ENCODE results near the gene NKIRAS1.

The NKIRAS1 gene

GRCh38 chr3:23916886-23917678, at the start of gene NKIRAS1, which contains the start of gene RPL15:
NKIRAS1 (minus strand) TSS chr3:23916990; CDS start chr3:23910904, 6,086 bp downstream.
RPL15 (plus strand) TSS chr3:23917132; CDS start chr3:23917860, 728 bp downstream.
- DNase-seq, result peak; percentile 79

DNA sequence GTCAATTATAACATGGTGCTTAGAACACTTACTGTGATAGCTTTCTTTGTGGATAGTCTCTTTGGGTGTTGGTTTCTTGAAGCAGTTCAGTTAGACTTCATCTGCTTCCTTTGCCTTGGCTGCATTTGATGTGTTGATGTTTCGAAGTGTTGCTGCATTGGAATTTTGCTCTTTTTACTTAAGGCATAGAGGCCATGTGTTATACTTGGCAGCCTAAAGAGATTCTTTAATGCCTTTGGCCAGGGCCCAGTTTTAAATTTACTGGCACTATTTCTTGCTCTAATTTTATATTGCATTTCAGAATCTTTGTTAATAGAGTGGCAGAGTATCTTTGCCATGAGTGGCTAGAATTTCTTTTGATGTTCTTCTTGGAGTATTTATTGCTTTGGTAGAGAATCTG, 49.5 kb upstream of the NKIRAS1 start:
- DNase-seq, result no peak

- DNase-seq, result no peak
Observed at GRCh38 chr3:23964537-23965235, 47.9 kb upstream of the NKIRAS1 start.

DNA sequence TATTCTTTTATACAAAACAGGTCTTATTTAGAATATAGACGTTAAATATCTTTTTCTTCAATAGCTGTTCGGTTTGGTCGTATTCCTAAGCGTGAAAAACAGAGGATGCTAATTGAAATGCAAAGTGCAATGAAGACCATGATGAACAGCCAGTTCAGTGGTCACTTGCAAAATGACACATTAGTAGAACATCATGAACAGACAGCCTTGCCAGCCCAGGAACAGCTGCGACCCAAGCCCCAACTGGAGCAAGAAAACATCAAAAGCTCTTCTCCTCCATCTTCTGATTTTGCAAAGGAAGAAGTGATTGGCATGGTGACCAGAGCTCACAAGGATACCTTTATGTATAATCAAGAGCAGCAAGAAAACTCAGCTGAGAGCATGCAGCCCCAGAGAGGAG, 45.1 kb upstream of the NKIRAS1 start:
- no peak for DNase-seq

- no peak for DNase-seq
Observed at GRCh38 chr3:23961066-23961465, 44.3 kb upstream of the NKIRAS1 start.

DNA sequence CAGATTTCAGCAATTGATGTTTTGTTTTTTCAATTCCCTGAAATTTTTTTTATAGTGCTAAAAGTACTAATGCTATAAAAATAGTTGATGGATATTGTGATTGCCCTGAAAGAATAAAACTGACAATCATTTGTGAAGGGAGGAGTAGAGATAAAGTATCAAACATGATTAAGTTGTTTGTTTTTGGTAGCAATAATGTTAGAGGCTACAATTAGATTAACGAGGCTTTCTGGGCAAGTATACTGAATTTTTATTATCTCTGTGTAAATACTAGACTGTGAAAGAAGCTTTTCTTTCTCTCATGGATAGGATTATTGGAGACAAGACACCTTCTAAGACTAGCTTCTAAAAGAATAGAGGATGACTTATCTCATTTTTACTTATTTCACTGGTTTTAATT, 43.9 kb upstream of the NKIRAS1 start:
- DNase-seq, result no peak

GRCh38 chr3:23959135-23959900, 42.5 kb upstream of the NKIRAS1 start:
- no peak for DNase-seq

DNA sequence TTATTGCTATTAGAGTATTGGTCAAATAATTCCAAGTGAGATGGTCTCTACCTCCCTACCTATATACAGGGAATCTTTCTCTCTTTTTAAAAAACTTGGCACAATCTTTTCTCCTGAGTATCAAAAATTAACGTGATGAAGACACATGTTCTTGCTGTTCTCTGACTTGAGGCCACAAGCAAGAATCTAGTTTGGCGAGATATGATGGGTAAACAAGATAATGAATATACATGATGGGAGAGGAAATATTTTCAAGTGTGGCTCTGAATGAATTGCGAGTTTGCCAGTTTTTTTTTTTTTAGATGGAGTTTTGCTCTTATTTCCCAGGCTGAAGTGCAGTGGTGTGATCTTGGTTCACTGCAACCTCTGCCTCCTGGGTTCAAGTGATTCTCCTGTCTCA, 39.9 kb upstream of the NKIRAS1 start:
- no peak for DNase-seq

DNA sequence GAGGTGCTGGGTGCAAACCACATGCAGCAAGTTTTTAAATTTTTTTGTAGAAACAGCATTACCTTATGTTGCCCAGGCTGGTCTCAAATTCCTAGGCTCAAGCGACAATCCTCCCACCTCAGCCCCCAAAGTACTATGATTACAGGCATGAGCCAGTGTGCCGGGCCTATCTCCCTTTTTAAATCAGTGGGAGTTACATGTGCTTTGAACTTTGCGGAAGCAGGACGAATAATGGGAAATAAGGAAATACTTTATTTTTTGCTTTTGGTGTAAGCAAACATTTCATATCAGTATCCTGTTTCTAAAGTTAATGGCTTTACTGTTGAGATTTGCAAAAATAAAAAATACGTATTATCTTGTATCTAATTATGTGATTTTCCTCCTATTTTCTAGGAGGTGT, 37.4 kb upstream of the NKIRAS1 start:
- DNase-seq, result no peak

- DNase-seq, result no peak
Observed at GRCh38 chr3:23953523-23953922, 36.7 kb upstream of the NKIRAS1 start.

DNA sequence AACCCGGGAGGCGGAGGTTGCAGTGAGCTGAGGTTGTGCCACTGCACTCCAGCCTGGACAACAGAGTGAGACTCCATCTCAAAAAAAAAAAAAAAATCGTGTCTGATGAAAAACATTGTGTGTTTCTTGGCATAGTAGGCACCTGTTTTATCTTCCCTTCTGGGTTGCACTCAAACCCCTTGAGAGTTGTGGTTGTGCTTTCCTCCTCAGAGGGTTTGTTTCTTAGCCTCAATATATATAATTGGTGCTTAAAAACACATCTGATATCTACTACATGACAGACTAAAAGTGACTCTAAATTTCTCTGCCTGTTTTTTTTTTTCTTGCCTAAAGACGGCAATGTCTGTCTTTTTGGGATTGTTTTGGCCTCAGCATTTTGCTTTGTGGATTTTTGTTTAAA, 35.9 kb upstream of the NKIRAS1 start:
- DNase-seq, result no peak

GRCh38 chr3:23950293-23950692, 33.5 kb upstream of the NKIRAS1 start:
- DNase-seq, result no peak

- DNase-seq, result peak; percentile 11
Observed at GRCh38 chr3:23949784-23950183, 33.0 kb upstream of the NKIRAS1 start.

DNA sequence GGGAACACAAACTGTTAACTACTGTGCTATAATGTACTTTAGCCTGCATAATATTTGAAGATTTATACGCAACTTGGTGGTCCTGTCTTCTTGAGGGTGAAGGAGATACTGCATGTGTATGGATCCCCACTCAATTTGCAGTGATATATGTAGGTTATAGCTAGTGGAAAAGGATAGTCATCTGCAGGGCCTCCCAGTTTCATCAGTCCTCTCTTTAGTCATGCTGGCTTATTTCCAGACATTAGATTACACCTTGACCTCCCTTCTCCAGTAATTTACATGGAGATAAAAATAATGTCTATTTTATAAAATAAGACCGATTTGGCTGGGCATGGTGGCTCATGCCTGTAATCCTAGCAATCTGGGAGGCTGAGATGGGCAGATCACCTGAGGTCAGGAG, 32.0 kb upstream of the NKIRAS1 start:
- DNase-seq, result no peak

- peak; percentile 67 for DNase-seq
Observed at GRCh38 chr3:23945913-23946687, 29.3 kb upstream of the NKIRAS1 start.

DNA sequence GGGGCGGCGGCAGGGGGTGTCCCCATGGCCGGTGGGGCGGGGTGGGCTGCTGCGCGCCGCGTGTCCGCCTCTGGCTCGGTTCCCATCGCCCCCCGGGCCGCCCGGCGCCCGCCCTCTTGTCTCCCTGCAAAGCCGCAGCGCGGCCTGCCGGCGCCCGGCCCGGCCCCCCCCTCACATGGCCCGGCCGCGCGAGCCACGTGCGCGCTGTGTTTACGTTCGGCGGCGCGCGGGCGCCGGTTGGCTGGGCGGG, 28.8 kb upstream of the NKIRAS1 start:
- no peak for DNase-seq

GRCh38 chr3:23944861-23945662, 28.3 kb upstream of the NKIRAS1 start, which contains the start of gene NR1D2:
NR1D2 (plus strand) TSS chr3:23945286; CDS start chr3:23945579, 293 bp downstream.
- peak; percentile 26 for DNase-seq

DNA sequence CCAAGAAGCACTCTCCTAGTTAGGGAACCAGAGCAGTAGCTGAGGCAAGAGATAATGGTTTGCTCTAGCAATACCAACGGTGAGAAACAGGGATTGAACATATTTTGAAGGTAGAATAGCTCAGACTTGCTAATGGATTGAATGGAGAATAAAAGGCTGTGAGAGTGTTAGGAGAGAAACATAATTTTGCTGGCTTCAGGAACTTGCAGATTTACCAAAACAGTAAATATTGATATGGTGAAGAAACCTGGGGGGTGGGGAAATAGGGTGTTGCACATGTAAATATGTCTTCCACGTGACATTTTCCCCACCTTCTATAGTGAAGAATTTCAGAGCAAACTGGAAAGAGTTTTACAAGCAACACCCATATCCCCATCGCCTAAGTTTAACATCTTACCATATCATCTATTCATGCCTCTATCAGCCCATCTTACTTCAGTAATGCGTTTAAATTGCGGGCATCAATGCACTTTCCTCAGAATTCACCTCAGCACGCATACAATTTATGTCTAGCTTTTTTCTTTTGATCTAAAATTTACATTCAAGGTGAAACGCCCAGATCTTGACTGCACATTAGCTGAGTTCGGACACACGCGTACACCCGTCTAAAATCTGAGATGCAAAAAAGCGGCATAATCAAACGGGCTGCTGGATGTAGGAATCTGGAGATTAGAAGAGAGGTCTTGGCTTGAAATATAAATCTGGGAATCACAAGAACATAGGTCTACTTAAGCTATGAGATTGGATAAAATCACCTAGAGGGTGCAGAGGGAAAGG, 27.4 kb upstream of the NKIRAS1 start:
- peak; percentile 7 for DNase-seq

DNA sequence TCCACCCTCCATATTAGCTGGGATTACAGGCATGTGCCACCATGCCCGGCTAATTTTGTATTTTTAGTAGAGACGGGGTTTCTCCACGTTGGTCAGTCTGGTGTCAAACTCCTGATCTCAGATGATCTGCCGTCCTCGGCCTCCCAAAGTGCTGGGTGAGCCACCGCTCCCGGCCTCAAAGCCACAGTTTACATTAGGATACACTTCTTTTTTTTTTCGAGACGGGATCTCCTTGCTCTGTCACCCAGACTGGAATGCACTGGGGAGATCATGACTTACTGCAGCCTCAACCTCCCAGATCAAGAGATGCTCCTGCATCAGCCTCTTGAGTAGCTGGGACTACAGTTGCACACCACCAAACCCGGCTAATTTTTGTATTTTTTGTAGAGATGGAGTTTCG, 25.8 kb upstream of the NKIRAS1 start:
- no peak for DNase-seq

GRCh38 chr3:23941440-23941839, 24.6 kb upstream of the NKIRAS1 start:
- DNase-seq, result no peak

- no peak for DNase-seq
Observed at GRCh38 chr3:23940775-23941174, 24.0 kb upstream of the NKIRAS1 start.

All from DMS79 treated with DMSO at 0.1 percent for 48 hours (cell line).